ENCODE data around the gene LIPM.

Gene LIPM

GRCh38 chr10:88782222-88782621 is 20.3 kb upstream of the LIPM start:
- no peak for DNase-seq (ENCODE audit: extremely low read depth, insufficient read length)
- no peak overlapping the region for H3K4me3 ChIP-seq (replicated peaks; ENCODE audit: low read depth, low read length)
- no peak for TF ChIP-seq CTCF (IDR thresholded peaks at IDR 0.05; ENCODE audit: insufficient read depth, low read length, poor library complexity, severe bottlenecking)

DNA sequence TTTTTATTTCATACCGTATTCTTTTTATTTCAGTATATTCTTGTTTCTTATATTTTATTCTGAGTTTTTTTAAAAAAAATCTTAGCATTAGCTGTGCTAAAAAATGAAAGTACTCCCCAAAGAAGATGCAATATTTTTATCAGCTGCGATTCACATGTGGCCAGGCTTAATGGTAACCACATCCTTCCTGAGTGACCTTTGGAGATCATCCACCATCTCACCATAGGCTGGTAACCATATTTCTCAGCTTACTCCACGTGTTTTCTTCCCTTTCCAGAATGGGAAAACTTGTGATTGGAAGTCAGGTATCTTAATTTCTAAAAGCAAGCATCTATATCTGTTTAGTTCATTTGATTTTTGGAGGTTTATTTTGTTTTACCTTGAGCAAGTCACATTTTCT is 18.8 kb upstream of the LIPM start:
- H3K4me3 ChIP-seq (replicated peaks; ENCODE audit: low read depth, low read length): no peak overlapping the region
- DNase-seq (ENCODE audit: extremely low read depth, insufficient read length): no peak
- TF ChIP-seq CTCF (IDR thresholded peaks at IDR 0.05; ENCODE audit: insufficient read depth, low read length, poor library complexity, severe bottlenecking): no peak
- no peaks in the 10 kb centered on the region for H3K27me3 ChIP-seq (replicated peaks; ENCODE audit: control insufficient read depth, insufficient read depth, low read length)
- no peaks in the 10 kb centered on the region for H3K36me3 ChIP-seq (ENCODE audit: control insufficient read depth, insufficient read depth, low read length)

More at GRCh38 chr10:88782222-88782621, 20.3 kb upstream of the LIPM start:
- Histone ChIP-seq H3K36me3 (ENCODE audit: control insufficient read depth, insufficient read depth, low read length) (no peaks in the 10 kb centered on the region), H3K27me3 (replicated peaks; ENCODE audit: control insufficient read depth, insufficient read depth, low read length) (no peaks in the 10 kb centered on the region)

GRCh38 chr10:88786032-88786770 is 16.3 kb upstream of the LIPM start:
- TF ChIP-seq CTCF (IDR thresholded peaks at IDR 0.05; ENCODE audit: insufficient read depth, low read length, poor library complexity, severe bottlenecking): no peak
- no peak for DNase-seq (ENCODE audit: extremely low read depth, insufficient read length)
- H3K27me3 ChIP-seq (replicated peaks; ENCODE audit: control insufficient read depth, insufficient read depth, low read length): no peaks in the 10 kb centered on the region

DNA sequence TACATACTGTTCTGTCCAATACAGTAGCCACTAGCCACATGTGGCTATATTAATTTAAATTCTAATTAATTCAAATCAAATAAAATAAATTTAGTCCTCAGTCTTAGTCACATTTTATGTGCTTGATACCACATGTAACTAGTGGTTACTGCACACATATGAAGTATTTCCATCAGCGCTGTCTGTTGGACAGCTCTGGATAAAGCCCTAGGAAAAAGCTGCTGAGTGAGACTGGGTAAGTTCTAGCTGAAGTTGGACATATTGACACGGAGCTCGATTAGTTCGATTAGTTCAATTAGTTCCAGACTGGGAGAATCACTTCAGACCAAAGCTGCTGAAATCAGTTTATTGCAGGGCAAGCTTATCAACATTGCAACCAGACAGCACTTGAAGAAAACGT is 15.1 kb upstream of the LIPM start:
- no peak for DNase-seq (ENCODE audit: extremely low read depth, insufficient read length)
- Histone ChIP-seq H3K36me3 (ENCODE audit: control insufficient read depth, insufficient read depth, low read length) (no peaks in the 10 kb centered on the region), H3K4me3 (replicated peaks; ENCODE audit: low read depth, low read length) (no peak overlapping the region), H3K27me3 (replicated peaks; ENCODE audit: control insufficient read depth, insufficient read depth, low read length) (no peaks in the 10 kb centered on the region)
- TF ChIP-seq CTCF (IDR thresholded peaks at IDR 0.05; ENCODE audit: insufficient read depth, low read length, poor library complexity, severe bottlenecking): no peak

More at GRCh38 chr10:88786032-88786770, 16.3 kb upstream of the LIPM start:
- no peak overlapping the region for H3K4me3 ChIP-seq (replicated peaks; ENCODE audit: low read depth, low read length)
- H3K36me3 ChIP-seq (ENCODE audit: control insufficient read depth, insufficient read depth, low read length): no peaks in the 10 kb centered on the region

DNA sequence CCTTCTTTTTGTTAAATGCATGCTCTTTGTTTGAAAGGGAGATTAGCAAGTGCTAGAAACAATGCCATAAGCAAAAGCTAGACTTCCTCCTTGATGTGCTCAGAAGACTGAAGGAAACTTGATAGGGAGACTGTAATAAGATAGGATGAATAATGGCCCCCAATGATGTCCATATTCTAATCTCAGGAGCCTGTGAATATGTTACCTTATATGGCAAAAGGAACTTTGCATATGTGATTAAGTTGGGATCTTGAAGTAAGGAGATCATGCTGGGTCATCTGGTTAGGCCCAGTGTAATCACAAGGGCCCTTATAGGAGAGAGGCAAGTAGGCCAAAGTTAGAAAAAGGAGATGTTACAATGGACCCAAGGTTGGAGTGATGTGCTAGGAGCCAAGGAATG is 13.6 kb upstream of the LIPM start:
- Histone ChIP-seq H3K4me3 (replicated peaks; ENCODE audit: low read depth, low read length) (no peak overlapping the region), H3K36me3 (ENCODE audit: control insufficient read depth, insufficient read depth, low read length) (no peaks in the 10 kb centered on the region), H3K27me3 (replicated peaks; ENCODE audit: control insufficient read depth, insufficient read depth, low read length) (no peaks in the 10 kb centered on the region)
- DNase-seq (ENCODE audit: extremely low read depth, insufficient read length): no peak
- no peak for TF ChIP-seq CTCF (IDR thresholded peaks at IDR 0.05; ENCODE audit: insufficient read depth, low read length, poor library complexity, severe bottlenecking)

Measured in GM06990 (cell line).